ENCODE results near the gene PAFAH2. TPM values are rescaled to one million over a fixed set of nuclear protein-coding genes. Genes with fewer than 3 reads are reported as not detected.
"Not testable (repeated sequence)": the region's sequence is repeated elsewhere in the genome, so short reads cannot be mapped to it uniquely, and the experiment has no call there.

Gene PAFAH2
- total RNA-seq, 1 donor from 2014 or later = 22.6 TPM

- H3K9me3 ChIP-seq = no peaks in the 10 kb centered on the region
- H3K36me3 ChIP-seq = no peaks in the 10 kb centered on the region
- DNase-seq (no peak), ATAC-seq (no peak)
- no peak overlapping the region for H3K4me3 ChIP-seq
- no peak overlapping the region for H3K27ac ChIP-seq
- intact Hi-C loops (cut with DNase I) = no loop called here
- no peaks in the 10 kb centered on the region for H3K27me3 ChIP-seq
- no peaks in the 10 kb centered on the region for H3K4me1 ChIP-seq
- TF ChIP-seq CTCF (IDR thresholded peaks at IDR 0.05) = no peak
Observed at GRCh38 chr1:25952841-25953401, 44.9 kb downstream of the PAFAH2 start.

GRCh38 chr1:25948641-25949040 is 49.2 kb downstream of the PAFAH2 start:
- TF ChIP-seq CTCF (IDR thresholded peaks at IDR 0.05) = no peak
- ATAC-seq (no peak), DNase-seq (no peak)
- no peaks in the 10 kb centered on the region for H3K27me3 ChIP-seq
- no peaks in the 10 kb centered on the region for H3K4me1 ChIP-seq
- no peaks in the 10 kb centered on the region for H3K36me3 ChIP-seq
- no peak overlapping the region for H3K27ac ChIP-seq
- H3K9me3 ChIP-seq = no peaks in the 10 kb centered on the region
- H3K4me3 ChIP-seq = no peak overlapping the region
- intact Hi-C loops (cut with DNase I) = no loop called here

GRCh38 chr1:25947027-25947426 is 50.8 kb downstream of the PAFAH2 start:
- Histone ChIP-seq H3K27ac (no peak overlapping the region), H3K36me3 (no peaks in the 10 kb centered on the region), H3K9me3 (no peaks in the 10 kb centered on the region), H3K4me1 (no peaks in the 10 kb centered on the region), H3K27me3 (no peaks in the 10 kb centered on the region), H3K4me3 (no peak overlapping the region)
- no peak for DNase-seq
- intact Hi-C loops (cut with DNase I) = no loop called here
- no peak for ATAC-seq
- no peak for TF ChIP-seq CTCF (IDR thresholded peaks at IDR 0.05)

GRCh38 chr1:25945761-25946160 is 52.1 kb downstream of the PAFAH2 start:
- H3K27ac ChIP-seq = no peak overlapping the region
- H3K4me3 ChIP-seq = no peak overlapping the region
- H3K36me3 ChIP-seq = no peaks in the 10 kb centered on the region
- ATAC-seq (no peak), DNase-seq (no peak)
- no peaks in the 10 kb centered on the region for H3K4me1 ChIP-seq
- TF ChIP-seq CTCF (IDR thresholded peaks at IDR 0.05) = no peak
- intact Hi-C loops (cut with DNase I) = no loop called here
- H3K9me3 ChIP-seq = no peaks in the 10 kb centered on the region
- no peaks in the 10 kb centered on the region for H3K27me3 ChIP-seq

GRCh38 chr1:25944986-25945385 is 52.9 kb downstream of the PAFAH2 start:
- no peak for TF ChIP-seq CTCF (IDR thresholded peaks at IDR 0.05)
- Histone ChIP-seq H3K4me3 (no peak overlapping the region), H3K27ac (no peak overlapping the region), H3K4me1 (no peaks in the 10 kb centered on the region), H3K36me3 (no peaks in the 10 kb centered on the region), H3K27me3 (no peaks in the 10 kb centered on the region), H3K9me3 (no peaks in the 10 kb centered on the region)
- ATAC-seq = no peak
- intact Hi-C loops (cut with DNase I) = no loop called here
- DNase-seq = peak; percentile 23

- ATAC-seq; H3K36me3 ChIP-seq; H3K27me3 ChIP-seq; H3K27ac ChIP-seq; H3K4me1 ChIP-seq; H3K9me3 ChIP-seq; H3K4me3 ChIP-seq; DNase-seq; intact Hi-C loops (cut with DNase I): not testable (repeated sequence)
Observed at GRCh38 chr1:25943511-25943910, 54.4 kb downstream of the PAFAH2 start.

All from upper lobe of right lung (tissue), 1 donor.